Fibroblast of lung (primary cell): ENCODE measurements around the gene PMIS2.

Experiments
- CTCF ChIP-seq, 2 donors: IDR thresholded peaks in 1 of 2; conservative IDR thresholded peaks in 1 of 2; 1 replicate in 1 of 2; 2 replicates in 1 of 2; pipeline ENCODE4 v1.5.1; 2011 to 2012; ENCODE audit warnings: low read length in 2 of 2, control low read depth in 1 of 2, inconsistent platforms in 1 of 2, low read depth in 1 of 2, mild to moderate bottlenecking in 1 of 2
- EZH2 ChIP-seq: IDR thresholded peaks from 2 replicates; pipeline ENCODE4 v1.5.1; 2012; ENCODE audit warnings: low read length, control low read depth, mild to moderate bottlenecking; ENCODE audit errors: missing control alignments

GRCh38 chr19:35592226-35592625 is 6.3 kb downstream of the PMIS2 start:
- TF ChIP-seq CTCF (conservative IDR thresholded peaks at IDR 0.05 in 1 of 2, IDR thresholded peaks at IDR 0.05 in 1 of 2; ENCODE audit: low read depth in 1 of 2, low read length in 2 of 2), result peak; percentile 47 to 60
- no peak for TF ChIP-seq EZH2
